Liver (tissue), 9 donors: Measurements from ENCODE around the gene ETF1. TPM values are rescaled to one million over a fixed set of nuclear protein-coding genes. Genes with fewer than 3 reads are reported as not detected.

Source experiments
- DNase-seq: peaks from one replicate; pipeline ENCODE4 v3.0.0-alpha.2; 2017; ENCODE audit warnings: low spot score
- H3K27ac ChIP-seq, 2 donors: one replicate each; pipeline ENCODE4 v1.7.0; 2013; ENCODE audit warnings: inconsistent platforms in 2 of 2, low read length in 2 of 2, control low read depth in 1 of 2, low read depth in 1 of 2, mild to moderate bottlenecking in 1 of 2
- H3K27me3 ChIP-seq, 4 donors: one replicate each; pipeline versions ENCODE4 v1.6.1 to v1.7.0; 2013; ENCODE audit warnings: low read length in 3 of 4, inconsistent platforms in 1 of 4, mild to moderate bottlenecking in 1 of 4, moderate library complexity in 1 of 4; ENCODE audit not compliant: control insufficient read depth in 4 of 4, insufficient read depth in 4 of 4
- H3K36me3 ChIP-seq, 4 donors: one replicate each; pipeline versions ENCODE4 v1.6.1 to v1.7.0; 2013; ENCODE audit warnings: low read length in 3 of 4, mild to moderate bottlenecking in 3 of 4, low read depth in 1 of 4, moderate library complexity in 1 of 4; ENCODE audit not compliant: control insufficient read depth in 4 of 4, insufficient read depth in 3 of 4
- H3K4me1 ChIP-seq, 4 donors: one replicate each; pipeline versions ENCODE4 v1.6.1 to v1.7.0; 2013; ENCODE audit warnings: low read length in 3 of 4, mild to moderate bottlenecking in 3 of 4, moderate library complexity in 1 of 4; ENCODE audit not compliant: control insufficient read depth in 4 of 4, insufficient read depth in 4 of 4
- H3K4me3 ChIP-seq, 3 donors: one replicate each; pipeline versions ENCODE4 v1.6.1 to v1.7.0; 2013; ENCODE audit warnings: low read length in 3 of 3, control low read depth in 1 of 3, low read depth in 1 of 3, mild to moderate bottlenecking in 1 of 3
- H3K9ac ChIP-seq, 2 donors: one replicate each; pipeline ENCODE4 v1.7.0; 2013; ENCODE audit warnings: low read length in 2 of 2, mild to moderate bottlenecking in 2 of 2, moderate library complexity in 2 of 2, control low read depth in 1 of 2, low read depth in 1 of 2
- H3K9me3 ChIP-seq, 4 donors: one replicate each; pipeline versions ENCODE4 v1.6.1 to v1.7.0; 2013; ENCODE audit warnings: low read length in 3 of 4; ENCODE audit not compliant: control insufficient read depth in 4 of 4
- ATF3 ChIP-seq: IDR thresholded peaks from 2 replicates; pipeline ENCODE4 v1.6.1; 2016; ENCODE audit warnings: antibody characterized with exemption
- CTCF ChIP-seq: fragments of 150-350 bp; IDR thresholded peaks from 2 replicates; pipeline ENCODE4 v1.5.1; 2017; ENCODE audit warnings: improper control_type of control experiment, low read depth, low read length; ENCODE audit not compliant: missing input control
- EGR1 ChIP-seq, 2 donors: IDR thresholded peaks; 2 replicates each; pipeline ENCODE4 v1.6.1; 2016 to 2018; ENCODE audit warnings: antibody characterized with exemption in 2 of 2, low read depth in 2 of 2
- FOXA1 ChIP-seq: IDR thresholded peaks from 2 replicates; pipeline ENCODE4 v1.6.1; 2016; ENCODE audit warnings: antibody characterized with exemption
- FOXA2 ChIP-seq: IDR thresholded peaks from 2 replicates; pipeline ENCODE4 v1.6.1; 2016; ENCODE audit warnings: antibody characterized with exemption
- GABPA ChIP-seq, 2 donors: IDR thresholded peaks in 1 of 2; conservative IDR thresholded peaks in 1 of 2; 2 replicates each; pipeline ENCODE4 v1.6.1; 2016; ENCODE audit warnings: antibody characterized with exemption in 2 of 2, mild to moderate bottlenecking in 1 of 2, moderate library complexity in 1 of 2
- HNF4A ChIP-seq, 2 donors: conservative IDR thresholded peaks; 2 replicates each; pipeline ENCODE4 v1.6.1; 2016; ENCODE audit warnings: antibody characterized with exemption in 2 of 2, mild to moderate bottlenecking in 2 of 2
- HNF4G ChIP-seq: IDR thresholded peaks from 2 replicates; pipeline ENCODE4 v1.6.1; 2016; ENCODE audit warnings: antibody characterized with exemption
- JUND ChIP-seq, 2 donors: IDR thresholded peaks; 2 replicates each; pipeline ENCODE4 v1.6.1; 2016; ENCODE audit warnings: antibody characterized with exemption in 2 of 2
- NR2F2 ChIP-seq: IDR thresholded peaks from 2 replicates; pipeline ENCODE4 v1.6.1; 2016; ENCODE audit warnings: antibody characterized with exemption
- RAD21 ChIP-seq, 2 donors: IDR thresholded peaks; 2 replicates each; pipeline ENCODE4 v1.6.1; 2016; ENCODE audit warnings: antibody characterized with exemption in 2 of 2, mild to moderate bottlenecking in 2 of 2
- SP1 ChIP-seq: IDR thresholded peaks from 2 replicates; pipeline ENCODE4 v1.6.1; 2018; ENCODE audit warnings: antibody characterized with exemption, mild to moderate bottlenecking
- TAF1 ChIP-seq: conservative IDR thresholded peaks from 2 replicates; pipeline ENCODE4 v1.6.1; 2016; ENCODE audit warnings: antibody characterized with exemption, mild to moderate bottlenecking
- YY1 ChIP-seq: IDR thresholded peaks from 2 replicates; pipeline ENCODE4 v1.6.1; 2016; ENCODE audit warnings: antibody characterized with exemption, mild to moderate bottlenecking
- WGBS: extraction: QIAGEN DNeasy Blood & Tissue Kit; methylation state at CpG from one replicate; pipeline ENCODE4 v1.1.7; 2013; 5-methylcytosine and 5-hydroxymethylcytosine counted together
- polyA plus RNA-seq, 2 donors: library from polyadenylated mRNA; stranded (reverse) in 1 of 2; unstranded in 1 of 2; fragments of 200-250 nt in 1 of 2; fragments of >200 nt in 1 of 2; fragmentation: Nextera tagmentation in 1 of 2; extraction: Ambion mirVana in 1 of 2; gene quantifications; one replicate each; pipeline versions ENCODE4 v1.2.1 to v1.2.3, GENCODE V29; 2013 to 2015
- total RNA-seq, 2 donors: library from RNA; depleted of rRNA; stranded (reverse); fragments of >200 nt; gene quantifications; one replicate each; pipeline ENCODE4 v1.2.3, GENCODE V29; 2014
- TF ChIP-seq, protein P1 (sequence below): IDR thresholded peaks from 2 replicates; pipeline ENCODE4 v1.6.1; 2016; ENCODE audit warnings: antibody characterized with exemption, mild to moderate bottlenecking
- TF ChIP-seq, protein P2 (sequence below): IDR thresholded peaks from 2 replicates; pipeline ENCODE4 v1.6.1; 2016; ENCODE audit warnings: antibody characterized with exemption
- donor health status: healthy.
- donor health status: healthy.
- donor health status: healthy.
- donor health status: healthy.
- donor health status: healthy.

The ETF1 gene
- total and polyA plus RNA-seq, 4 donors: 21.7 to 39.7 (median 31.1) TPM

DNA sequence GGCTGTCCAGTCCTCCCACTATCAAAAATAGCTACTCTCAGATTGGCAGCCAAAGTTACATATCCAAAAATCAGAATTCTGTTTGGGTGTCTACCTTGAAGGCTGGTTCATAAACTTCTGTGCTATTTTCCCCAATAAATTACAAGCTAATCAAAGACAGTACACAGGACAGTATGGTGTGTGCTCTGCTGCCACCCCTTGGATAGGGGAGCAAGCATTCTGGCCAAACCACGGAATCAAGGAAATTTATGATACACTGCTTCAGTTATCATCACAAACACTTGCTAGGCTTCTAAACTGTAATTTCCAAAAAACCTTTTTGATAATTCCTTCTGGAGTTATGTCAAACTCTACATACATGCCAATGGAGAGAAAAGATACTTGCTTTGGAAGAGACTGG, 15.9 kb downstream of the ETF1 start:
- Histone ChIP-seq H3K9ac (no peak overlapping the region), H3K4me1 (peaks cover 0 to 2% (median under 1%) of the 10 kb centered on the region in 4 donors), H3K9me3 (no peaks in the 10 kb centered on the region), H3K27me3 (no peaks in the 10 kb centered on the region), H3K4me3 (no peak overlapping the region), H3K27ac (no peak overlapping the region), H3K36me3 (peaks cover 0 to 5% (median 0%) of the 10 kb centered on the region in 4 donors)
- TF ChIP-seq EGR1 (IDR thresholded peaks at IDR 0.05; ENCODE audit: low read depth in 2 of 2) (no peak), YY1 (no peak), CTCF (peak; percentile 14), HNF4A (conservative IDR thresholded peaks at IDR 0.05) (no peak), JUND (IDR thresholded peaks at IDR 0.05) (no peak), HNF4G (no peak), RAD21 (IDR thresholded peaks at IDR 0.05) (peak; percentile 42 to 45), FOXA1 (no peak), TAF1 (no peak), SP1 (no peak), FOXA2 (no peak), NR2F2 (no peak)
- TF ChIP-seq, protein P1, sequence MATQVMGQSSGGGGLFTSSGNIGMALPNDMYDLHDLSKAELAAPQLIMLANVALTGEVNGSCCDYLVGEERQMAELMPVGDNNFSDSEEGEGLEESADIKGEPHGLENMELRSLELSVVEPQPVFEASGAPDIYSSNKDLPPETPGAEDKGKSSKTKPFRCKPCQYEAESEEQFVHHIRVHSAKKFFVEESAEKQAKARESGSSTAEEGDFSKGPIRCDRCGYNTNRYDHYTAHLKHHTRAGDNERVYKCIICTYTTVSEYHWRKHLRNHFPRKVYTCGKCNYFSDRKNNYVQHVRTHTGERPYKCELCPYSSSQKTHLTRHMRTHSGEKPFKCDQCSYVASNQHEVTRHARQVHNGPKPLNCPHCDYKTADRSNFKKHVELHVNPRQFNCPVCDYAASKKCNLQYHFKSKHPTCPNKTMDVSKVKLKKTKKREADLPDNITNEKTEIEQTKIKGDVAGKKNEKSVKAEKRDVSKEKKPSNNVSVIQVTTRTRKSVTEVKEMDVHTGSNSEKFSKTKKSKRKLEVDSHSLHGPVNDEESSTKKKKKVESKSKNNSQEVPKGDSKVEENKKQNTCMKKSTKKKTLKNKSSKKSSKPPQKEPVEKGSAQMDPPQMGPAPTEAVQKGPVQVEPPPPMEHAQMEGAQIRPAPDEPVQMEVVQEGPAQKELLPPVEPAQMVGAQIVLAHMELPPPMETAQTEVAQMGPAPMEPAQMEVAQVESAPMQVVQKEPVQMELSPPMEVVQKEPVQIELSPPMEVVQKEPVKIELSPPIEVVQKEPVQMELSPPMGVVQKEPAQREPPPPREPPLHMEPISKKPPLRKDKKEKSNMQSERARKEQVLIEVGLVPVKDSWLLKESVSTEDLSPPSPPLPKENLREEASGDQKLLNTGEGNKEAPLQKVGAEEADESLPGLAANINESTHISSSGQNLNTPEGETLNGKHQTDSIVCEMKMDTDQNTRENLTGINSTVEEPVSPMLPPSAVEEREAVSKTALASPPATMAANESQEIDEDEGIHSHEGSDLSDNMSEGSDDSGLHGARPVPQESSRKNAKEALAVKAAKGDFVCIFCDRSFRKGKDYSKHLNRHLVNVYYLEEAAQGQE: no peak
- WGBS: 47% methylated on average over 1 of the region's 1 CpG
- no peak for DNase-seq

GRCh38 chr5:138523406-138523805, 19.6 kb downstream of the ETF1 start:
- Histone ChIP-seq H3K27me3 (no peaks in the 10 kb centered on the region), H3K9me3 (no peaks in the 10 kb centered on the region), H3K36me3 (peaks cover 0 to 7% (median under 1%) of the 10 kb centered on the region in 4 donors), H3K4me3 (no peak overlapping the region), H3K4me1 (peaks cover 0 to 3% (median 2%) of the 10 kb centered on the region in 4 donors), H3K27ac (no peak overlapping the region), H3K9ac (no peak overlapping the region)
- TF ChIP-seq SP1: no peak
- no peak for TF ChIP-seq YY1
- WGBS: 97% methylated on average over 5 of the region's 5 CpGs
- DNase-seq: no peak

DNA sequence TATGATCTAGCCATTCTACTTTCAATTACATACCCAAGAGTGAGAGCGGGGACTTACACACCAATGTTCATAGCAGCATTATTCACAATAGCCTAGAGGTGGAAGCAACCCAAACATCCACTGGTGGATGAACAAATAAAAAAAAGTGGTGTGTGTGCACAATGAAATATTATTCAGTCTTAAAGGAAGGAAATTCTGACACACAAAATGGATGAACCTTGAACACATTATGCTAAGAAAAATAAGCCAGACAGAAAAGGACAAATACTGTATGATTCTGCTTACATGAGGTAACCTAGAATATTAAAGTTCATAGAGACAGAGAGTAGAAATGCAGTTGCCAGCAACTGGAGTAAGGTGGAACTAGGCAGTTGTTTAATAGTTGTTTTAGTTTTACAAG, 22.1 kb downstream of the ETF1 start:
- Histone ChIP-seq H3K9ac (no peak overlapping the region), H3K27me3 (no peaks in the 10 kb centered on the region), H3K27ac (no peak overlapping the region), H3K9me3 (no peaks in the 10 kb centered on the region), H3K36me3 (peaks cover 2 to 16% (median 9%) of the 10 kb centered on the region in 4 donors), H3K4me3 (no peak overlapping the region), H3K4me1 (peaks cover 0 to 6% (median 3%) of the 10 kb centered on the region in 4 donors)
- no peak for DNase-seq
- WGBS: 99% methylated on average over 1 of the region's 1 CpG
- TF ChIP-seq TAF1 (no peak), NR2F2 (no peak), CTCF (no peak), HNF4A (conservative IDR thresholded peaks at IDR 0.05) (no peak), ATF3 (no peak), RAD21 (IDR thresholded peaks at IDR 0.05) (no peak), EGR1 (IDR thresholded peaks at IDR 0.05; ENCODE audit: low read depth in 2 of 2) (no peak), GABPA (IDR thresholded peaks at IDR 0.05 in 1 of 2, conservative IDR thresholded peaks at IDR 0.05 in 1 of 2) (no peak), FOXA1 (no peak), SP1 (no peak), HNF4G (no peak), JUND (IDR thresholded peaks at IDR 0.05) (no peak)
- TF ChIP-seq, protein P2, sequence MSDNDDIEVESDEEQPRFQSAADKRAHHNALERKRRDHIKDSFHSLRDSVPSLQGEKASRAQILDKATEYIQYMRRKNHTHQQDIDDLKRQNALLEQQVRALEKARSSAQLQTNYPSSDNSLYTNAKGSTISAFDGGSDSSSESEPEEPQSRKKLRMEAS: no peak
